ENCODE measurements around the gene CPEB4.

Gene CPEB4

GRCh38 chr5:173984218-173984617 is 96.1 kb downstream of the CPEB4 start:
- TF ChIP-seq EZH2phosphoT487 (IDR thresholded peaks at IDR 0.05; ENCODE audit: low read depth) (no peak), CTCF (IDR thresholded peaks at IDR 0.05; ENCODE audit: low read depth, low read length) (peak; percentile 55)
- Histone ChIP-seq H3K9ac (ENCODE audit: low read length) (no peak overlapping the region), H4K20me1 (ENCODE audit: insufficient read depth, low read length) (no peaks in the 10 kb centered on the region), H2AFZ (ENCODE audit: low read depth, low read length) (no peak overlapping the region), H3K4me3 (ENCODE audit: low read length) (no peak overlapping the region), H3K27ac (ENCODE audit: low read length) (no peak overlapping the region), H3K4me1 (ENCODE audit: low read length) (no peaks in the 10 kb centered on the region), H3K79me2 (ENCODE audit: low read length) (no peaks in the 10 kb centered on the region), H3K4me2 (ENCODE audit: low read length) (no peak overlapping the region), H3K27me3 (ENCODE audit: low read depth, low read length) (peaks cover 8% of the 10 kb centered on the region), H3K9me3 (ENCODE audit: insufficient read depth, low read length) (no peaks in the 10 kb centered on the region), H3K36me3 (replicated peaks; ENCODE audit: low read depth, low read length) (no peaks in the 10 kb centered on the region)

- no peak within 1 kb of the TSS for H3K4me3 ChIP-seq (ENCODE audit: low read length)
- no peak within 1 kb of the TSS for H3K9ac ChIP-seq (ENCODE audit: low read length)
- H2AFZ ChIP-seq (ENCODE audit: low read depth, low read length), result no peak within 1 kb of the TSS
- H3K4me2 ChIP-seq (ENCODE audit: low read length), result no peak within 1 kb of the TSS
- H3K4me1 ChIP-seq (ENCODE audit: low read length), result no peaks in the 10 kb centered on the region
- H3K79me2 ChIP-seq (ENCODE audit: low read length), result no peaks in the 10 kb centered on the region
- H3K9me3 ChIP-seq (ENCODE audit: insufficient read depth, low read length), result no peaks in the 10 kb centered on the region
- no peaks in the 10 kb centered on the region for H4K20me1 ChIP-seq (ENCODE audit: insufficient read depth, low read length)
- no peaks in the 10 kb centered on the region for H3K27me3 ChIP-seq (ENCODE audit: low read depth, low read length)
- TF ChIP-seq EZH2phosphoT487 (IDR thresholded peaks at IDR 0.05; ENCODE audit: low read depth), result no peak
- TF ChIP-seq CTCF (IDR thresholded peaks at IDR 0.05; ENCODE audit: low read depth, low read length), result no peak
- no peak within 1 kb of the TSS for H3K27ac ChIP-seq (ENCODE audit: low read length)
- H3K36me3 ChIP-seq (replicated peaks; ENCODE audit: low read depth, low read length), result no peaks in the 10 kb centered on the region
These were observed 100.6 kb downstream of the CPEB4 start, which contains the start of gene C5orf47 for GRCh38 chr5:173988554-173989431. Gene C5orf47 (plus strand): TSS chr5:173989170. CDS start chr5:173989264, 94 bp downstream.

- H3K27ac ChIP-seq (ENCODE audit: low read length), result no peak overlapping the region
- no peaks in the 10 kb centered on the region for H3K27me3 ChIP-seq (ENCODE audit: low read depth, low read length)
- H3K9me3 ChIP-seq (ENCODE audit: insufficient read depth, low read length), result no peaks in the 10 kb centered on the region
- no peak overlapping the region for H3K4me2 ChIP-seq (ENCODE audit: low read length)
- no peaks in the 10 kb centered on the region for H3K79me2 ChIP-seq (ENCODE audit: low read length)
- H4K20me1 ChIP-seq (ENCODE audit: insufficient read depth, low read length), result no peaks in the 10 kb centered on the region
- H3K4me3 ChIP-seq (ENCODE audit: low read length), result no peak overlapping the region
- no peak overlapping the region for H3K9ac ChIP-seq (ENCODE audit: low read length)
- H3K36me3 ChIP-seq (replicated peaks; ENCODE audit: low read depth, low read length), result no peaks in the 10 kb centered on the region
- H2AFZ ChIP-seq (ENCODE audit: low read depth, low read length), result no peak overlapping the region
- H3K4me1 ChIP-seq (ENCODE audit: low read length), result no peaks in the 10 kb centered on the region
- no peak for TF ChIP-seq EZH2phosphoT487 (IDR thresholded peaks at IDR 0.05; ENCODE audit: low read depth)
- no peak for TF ChIP-seq CTCF (IDR thresholded peaks at IDR 0.05; ENCODE audit: low read depth, low read length)
These were observed 101.4 kb downstream of the CPEB4 start for GRCh38 chr5:173989432-173990082.

GRCh38 chr5:173997331-173997730 is 109.2 kb downstream of the CPEB4 start:
- Histone ChIP-seq H3K36me3 (replicated peaks; ENCODE audit: low read depth, low read length) (no peaks in the 10 kb centered on the region), H3K9me3 (ENCODE audit: insufficient read depth, low read length) (no peaks in the 10 kb centered on the region), H3K4me3 (ENCODE audit: low read length) (no peak overlapping the region), H3K79me2 (ENCODE audit: low read length) (no peaks in the 10 kb centered on the region), H4K20me1 (ENCODE audit: insufficient read depth, low read length) (no peaks in the 10 kb centered on the region), H3K9ac (ENCODE audit: low read length) (no peak overlapping the region), H3K4me1 (ENCODE audit: low read length) (no peaks in the 10 kb centered on the region), H3K27ac (ENCODE audit: low read length) (no peak overlapping the region), H3K4me2 (ENCODE audit: low read length) (no peak overlapping the region), H3K27me3 (ENCODE audit: low read depth, low read length) (peaks cover 53% of the 10 kb centered on the region), H2AFZ (ENCODE audit: low read depth, low read length) (no peak overlapping the region)
- TF ChIP-seq CTCF (IDR thresholded peaks at IDR 0.05; ENCODE audit: low read depth, low read length) (no peak), EZH2phosphoT487 (IDR thresholded peaks at IDR 0.05; ENCODE audit: low read depth) (no peak)

All from OCI-LY3 (cell line).